B cell (primary cell): ENCODE measurements around the gene FAM78B. TPM values are rescaled to one million over a fixed set of nuclear protein-coding genes. Genes with fewer than 3 reads are reported as not detected.

Experiments used
- ATAC-seq: fragments of 200-7000 bp; cut with Tn5 transposase; one replicate; pipeline ENCODE4 v1.10.0; 2021; ENCODE audit warnings: low read depth, mild to moderate bottlenecking, moderate number of reproducible peaks, moderate library complexity
- CTCF ChIA-PET: fragments of 350-600 bp; sonication (Branson Sonifier 250); formaldehyde crosslinking; loops from one replicate; lab custom pipeline; 2021; ENCODE audit warnings: antibody characterized with exemption, inconsistent platforms; lab: Charles Lee
- POLR2A ChIA-PET: fragments of 350-600 bp; sonication (Branson Sonifier 250); formaldehyde crosslinking; loops from one replicate; lab custom pipeline; 2021; ENCODE audit warnings: antibody characterized with exemption; lab: Charles Lee
- DNase-seq: peaks from one replicate; pipeline ENCODE4 v3.0.0; 2013
- H2AFZ ChIP-seq: 2 replicates; pipeline ENCODE4 v1.6.1; 2012; ENCODE audit warnings: mild to moderate bottlenecking, low read depth, low read length; ENCODE audit not compliant: insufficient read depth, poor library complexity, severe bottlenecking
- H3K27ac ChIP-seq, 2 donors: 1 replicate in 1 of 2; 2 replicates in 1 of 2; pipeline ENCODE4 v1.5.1; 2012 to 2013; ENCODE audit warnings: low read length in 2 of 2, mild to moderate bottlenecking in 2 of 2, moderate library complexity in 1 of 2
- H3K27me3 ChIP-seq, 4 experiments: fragments of 200-600 bp in 1 of 4; sonication (generic) in 1 of 4; replicated peaks in 1 of 4; 1 replicate in 2 of 4; 2 replicates in 2 of 4; pipeline versions ENCODE4 v1.6.1 to v1.7.0; 2013 to 2016; ENCODE audit warnings: low read length in 3 of 4, mild to moderate bottlenecking in 2 of 4, mixed read lengths in 1 of 4, moderate library complexity in 1 of 4; ENCODE audit not compliant: insufficient read depth in 4 of 4, control insufficient read depth in 3 of 4; ENCODE audit errors: control extremely low read depth in 1 of 4
- H3K36me3 ChIP-seq, 2 experiments: replicated peaks in 1 of 2; 1 replicate in 1 of 2; 2 replicates in 1 of 2; pipeline versions ENCODE4 v1.6.1 to v1.7.1; 2013; ENCODE audit warnings: low read length in 1 of 2; ENCODE audit not compliant: insufficient read depth in 2 of 2, control insufficient read depth in 1 of 2; ENCODE audit errors: control extremely low read depth in 1 of 2, extremely low read depth in 1 of 2
- H3K4me1 ChIP-seq, 2 donors: fragments of 200-600 bp in 1 of 2; sonication (generic) in 1 of 2; 1 replicate in 1 of 2; 2 replicates in 1 of 2; pipeline versions ENCODE4 v1.5.1 to v1.6.1; 2013 to 2017; ENCODE audit warnings: low read length in 2 of 2; ENCODE audit not compliant: control insufficient read depth in 2 of 2, insufficient read depth in 2 of 2
- H3K4me2 ChIP-seq: replicated peaks from 2 replicates; pipeline ENCODE3; 2012; ENCODE audit warnings: mild to moderate bottlenecking, low read depth, low read length; ENCODE audit not compliant: poor library complexity, severe bottlenecking
- H3K4me3 ChIP-seq, 5 experiments: fragments of 200-600 bp in 1 of 5; sonication (generic) in 1 of 5; 1 replicate in 3 of 5; 2 replicates in 2 of 5; pipeline versions ENCODE4 v1.5.1 to v1.7.0; 2011 to 2016; ENCODE audit warnings: low read length in 4 of 5, mild to moderate bottlenecking in 4 of 5, low read depth in 2 of 5, control low read depth in 1 of 5, moderate library complexity in 1 of 5; ENCODE audit not compliant: insufficient read depth in 1 of 5; ENCODE audit errors: control extremely low read depth in 1 of 5, extremely low read depth in 1 of 5
- H3K79me2 ChIP-seq: fragments of 200-600 bp; sonication (generic); one replicate; pipeline ENCODE4 v1.6.0; 2016; ENCODE audit warnings: low read length; ENCODE audit not compliant: control insufficient read depth, insufficient read depth
- H3K9ac ChIP-seq: fragments of 200-600 bp; sonication (generic); 2 replicates; pipeline ENCODE4 v1.6.1; 2017; ENCODE audit warnings: mild to moderate bottlenecking, low read length, moderate library complexity
- H3K9me3 ChIP-seq, 3 donors: one replicate each; pipeline versions ENCODE4 v1.6.1 to v1.7.1; 2013; ENCODE audit warnings: low read length in 2 of 3; ENCODE audit not compliant: control insufficient read depth in 2 of 3, insufficient read depth in 1 of 3; ENCODE audit errors: control extremely low read depth in 1 of 3
- H4K20me1 ChIP-seq: 2 replicates; pipeline ENCODE4 v1.6.0; 2012; ENCODE audit warnings: mild to moderate bottlenecking, low read length; ENCODE audit not compliant: insufficient read depth, control insufficient read depth, poor library complexity, severe bottlenecking
- H3K27ac Mint-ChIP-seq: one replicate; pipeline ENCODE4 v1.8.0; 2021; ENCODE audit warnings: mixed read lengths
- H3K27me3 Mint-ChIP-seq: one replicate; pipeline ENCODE4 v1.8.0; 2021; ENCODE audit warnings: mixed read lengths
- H3K4me1 Mint-ChIP-seq: one replicate; pipeline ENCODE4 v1.8.0; 2021; ENCODE audit warnings: mixed read lengths
- H3K4me3 Mint-ChIP-seq: one replicate; pipeline ENCODE4 v1.8.0; 2021; ENCODE audit warnings: mixed read lengths
- H3K9me3 Mint-ChIP-seq: one replicate; pipeline ENCODE4 v1.8.0; 2022; ENCODE audit warnings: mixed read lengths; ENCODE audit not compliant: insufficient read depth
- EZH2 ChIP-seq: IDR thresholded peaks from 2 replicates; pipeline ENCODE4 v1.6.1; 2012; ENCODE audit warnings: borderline replicate concordance, low read depth, mild to moderate bottlenecking, moderate library complexity, low read length; ENCODE audit not compliant: insufficient read depth, poor library complexity, severe bottlenecking
- WGBS: methylation state at CpG from one replicate; pipeline ENCODE4 v1.1.5; 2013; ENCODE audit warnings: missing lambda C conversion rate; ENCODE audit not compliant: insufficient coverage; 5-methylcytosine and 5-hydroxymethylcytosine counted together
- intact Hi-C: fragments of 100-400 bp; cut with micrococcal nuclease; formaldehyde crosslinking; loops from one replicate; pipeline ENCODE4 v1.10.0; 2022
- polyA plus RNA-seq: library from polyadenylated mRNA; depleted of rRNA; stranded (reverse); fragments of >200 nt; gene quantifications from 2 replicates; pipeline ENCODE4 v1.2.3, GENCODE V29; 2012
- total RNA-seq, 2 donors: library from RNA; stranded (reverse); fragments of 120-200 nt in 1 of 2; gene quantifications; 1 replicate in 1 of 2; 2 replicates in 1 of 2; pipeline versions ENCODE4 v1.2.3 to v1.2.4, GENCODE V29; 2013 to 2022
- TF ChIP-seq, protein P1 (sequence below): fragments of 200-600 bp; IDR thresholded peaks from one replicate; pipeline ENCODE4 v1.8.0; 2022; ENCODE audit warnings: antibody characterized with exemption, mild to moderate bottlenecking

FAM78B gene
- total and polyA plus RNA-seq, 2 donors (not counting 1 experiment from before 2014, with no cell fraction given), result 0.22 to 0.81 TPM

DNA sequence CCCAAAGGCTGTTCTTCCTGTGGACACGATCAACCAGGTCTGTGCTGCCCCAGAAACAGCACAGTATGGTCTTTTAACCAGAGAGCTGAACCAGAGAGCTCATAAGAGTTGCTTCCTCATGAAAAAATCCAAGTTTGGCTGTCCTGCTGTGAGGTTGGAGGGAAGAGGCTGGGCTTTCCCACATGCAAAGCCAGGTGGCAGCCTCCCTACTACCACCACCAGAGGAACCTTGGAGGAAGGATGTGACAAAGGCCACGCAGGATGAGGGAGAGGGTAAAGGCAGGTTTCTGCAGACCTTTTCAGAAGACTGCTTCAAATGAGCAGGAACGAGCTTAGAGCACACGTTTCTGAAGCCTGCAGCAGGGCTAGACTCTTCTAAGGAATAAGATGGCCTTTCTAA is 27.1 kb downstream of the FAM78B start:
- Histone ChIP-seq H3K4me3 (no peak overlapping the region), H3K9me3 (no peaks in the 10 kb centered on the region), H3K4me1 (no peaks in the 10 kb centered on the region), H3K27ac (no peak overlapping the region), H3K27me3 (peaks cover 0 to 2% (median 0%) of the 10 kb centered on the region in 4 experiments), H2AFZ (no peak overlapping the region), H3K9ac (no peak overlapping the region), H3K4me2 (no peak overlapping the region), H3K79me2 (no peaks in the 10 kb centered on the region), H4K20me1 (no peaks in the 10 kb centered on the region), H3K36me3 (no peaks in the 10 kb centered on the region)
- ChIA-PET POLR2A (no interaction called here), CTCF (no interaction called here)
- Mint-ChIP-seq H3K4me3 (no peak overlapping the region), H3K27ac (no peak overlapping the region), H3K4me1 (no peaks in the 10 kb centered on the region), H3K9me3 (no peaks in the 10 kb centered on the region), H3K27me3 (peaks cover 22% of the 10 kb centered on the region)
- intact Hi-C loops, result no loop called here
- no peak for DNase-seq
- 38% methylated on average over 3 of the region's 4 CpGs for WGBS
- no peak for ATAC-seq
- no peak for TF ChIP-seq EZH2
- TF ChIP-seq, protein P1, sequence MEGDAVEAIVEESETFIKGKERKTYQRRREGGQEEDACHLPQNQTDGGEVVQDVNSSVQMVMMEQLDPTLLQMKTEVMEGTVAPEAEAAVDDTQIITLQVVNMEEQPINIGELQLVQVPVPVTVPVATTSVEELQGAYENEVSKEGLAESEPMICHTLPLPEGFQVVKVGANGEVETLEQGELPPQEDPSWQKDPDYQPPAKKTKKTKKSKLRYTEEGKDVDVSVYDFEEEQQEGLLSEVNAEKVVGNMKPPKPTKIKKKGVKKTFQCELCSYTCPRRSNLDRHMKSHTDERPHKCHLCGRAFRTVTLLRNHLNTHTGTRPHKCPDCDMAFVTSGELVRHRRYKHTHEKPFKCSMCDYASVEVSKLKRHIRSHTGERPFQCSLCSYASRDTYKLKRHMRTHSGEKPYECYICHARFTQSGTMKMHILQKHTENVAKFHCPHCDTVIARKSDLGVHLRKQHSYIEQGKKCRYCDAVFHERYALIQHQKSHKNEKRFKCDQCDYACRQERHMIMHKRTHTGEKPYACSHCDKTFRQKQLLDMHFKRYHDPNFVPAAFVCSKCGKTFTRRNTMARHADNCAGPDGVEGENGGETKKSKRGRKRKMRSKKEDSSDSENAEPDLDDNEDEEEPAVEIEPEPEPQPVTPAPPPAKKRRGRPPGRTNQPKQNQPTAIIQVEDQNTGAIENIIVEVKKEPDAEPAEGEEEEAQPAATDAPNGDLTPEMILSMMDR, result no peak

DNA sequence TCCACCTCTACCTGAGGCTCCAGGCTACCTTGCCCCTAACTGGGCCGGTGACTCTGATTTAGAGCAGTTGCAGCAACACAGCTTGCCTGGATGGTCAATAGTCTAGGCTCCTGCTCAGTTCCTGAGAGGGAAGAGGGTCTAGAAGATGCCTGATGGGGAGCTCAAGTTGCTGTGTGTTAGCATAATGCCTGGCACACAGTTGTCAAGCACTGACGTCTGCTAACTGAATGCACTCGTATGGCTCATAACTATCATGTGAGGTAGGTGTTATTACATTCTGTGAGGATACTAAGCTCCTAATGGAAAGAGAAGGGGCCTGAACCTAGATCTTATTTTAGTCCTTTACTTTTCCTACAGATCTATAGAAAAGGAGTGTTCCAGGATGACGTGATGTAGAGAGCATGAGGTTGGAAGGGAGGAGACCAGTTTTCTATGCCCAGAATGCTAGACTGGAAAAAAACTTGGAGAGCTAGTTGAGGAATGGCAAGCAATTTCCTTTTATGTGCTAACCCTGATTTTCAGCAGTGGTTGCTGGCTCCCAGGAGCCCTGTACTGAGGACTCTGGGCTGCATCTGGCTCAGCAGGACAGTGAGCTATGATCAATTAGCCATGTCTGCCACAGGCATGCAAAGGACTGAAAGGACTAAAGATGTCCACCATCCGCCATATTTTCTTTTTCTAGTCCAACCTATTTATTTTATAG is 30.0 kb downstream of the FAM78B start:
- Mint-ChIP-seq H3K27ac (no peak overlapping the region), H3K27me3 (peaks cover 25% of the 10 kb centered on the region), H3K4me1 (no peaks in the 10 kb centered on the region), H3K9me3 (peaks cover 5% of the 10 kb centered on the region), H3K4me3 (no peak overlapping the region)
- POLR2A ChIA-PET, result no interaction called here
- ATAC-seq, result no peak
- no peak for DNase-seq
- no peaks in the 10 kb centered on the region for H3K79me2 ChIP-seq
- H3K9ac ChIP-seq, result no peak overlapping the region
- 77% methylated on average over 3 of the region's 5 CpGs for WGBS
- no peaks in the 10 kb centered on the region for H3K36me3 ChIP-seq
- no peaks in the 10 kb centered on the region for H3K4me1 ChIP-seq
- no peak for TF ChIP-seq EZH2
- TF ChIP-seq, protein P1, result no peak
- intact Hi-C loops, result no loop called here
- no peak overlapping the region for H2AFZ ChIP-seq
- no peaks in the 10 kb centered on the region for H4K20me1 ChIP-seq
- H3K4me3 ChIP-seq, result no peak overlapping the region
- H3K4me2 ChIP-seq, result no peak overlapping the region
- H3K9me3 ChIP-seq, result peaks cover 0 to 3% (median 1%) of the 10 kb centered on the region in 3 donors
- H3K27ac ChIP-seq, result no peak overlapping the region
- peaks cover 0 to 7% (median 0%) of the 10 kb centered on the region in 4 experiments for H3K27me3 ChIP-seq
- CTCF ChIA-PET, result interaction anchor here (0.5 kb wide), 1 partner anchor 313 kb away, joined by 3 read pairs; no protein-coding TSS in a partner anchor
